ENCODE measurements around the gene AGAP3. TPM values are rescaled to one million over a fixed set of nuclear protein-coding genes. Genes with fewer than 3 reads are reported as not detected.

The AGAP3 gene
- total RNA-seq, 2 donors from 2014 or later: 29.8 to 42.1 TPM

DNA sequence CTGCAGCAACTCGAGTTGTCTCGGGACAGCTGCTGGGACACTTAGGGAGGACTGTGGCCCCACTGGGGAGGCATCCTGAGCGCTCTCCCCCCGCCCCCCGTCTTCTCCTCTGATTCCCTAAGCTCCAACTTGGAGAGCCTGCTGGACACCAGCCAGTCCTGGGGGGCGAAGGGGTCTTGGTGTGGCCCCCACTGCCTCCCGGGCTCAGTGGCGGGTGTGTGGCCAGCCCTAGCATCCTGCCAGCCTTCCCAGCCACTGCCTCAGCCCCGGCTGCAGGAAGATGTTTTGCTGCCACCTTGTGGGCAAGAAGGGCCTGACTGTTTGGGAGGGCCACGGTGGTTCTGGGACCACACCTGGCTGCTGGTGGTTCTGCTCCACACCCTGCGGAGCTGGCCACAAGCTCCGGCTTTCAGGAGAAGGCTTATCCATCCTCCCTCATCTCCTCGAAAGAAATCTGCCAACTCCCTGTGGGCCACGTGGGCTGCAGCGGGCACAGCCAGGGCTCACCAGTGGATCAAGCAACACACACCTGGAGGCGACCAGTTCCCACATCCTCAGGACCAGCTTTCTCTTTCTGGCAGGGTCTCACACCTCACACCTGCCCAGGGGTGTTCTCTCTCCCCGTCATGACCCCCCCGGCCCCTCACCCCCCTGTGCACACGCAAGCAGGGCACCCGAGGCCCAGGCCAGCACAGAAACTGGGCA is 24.8 kb downstream of the AGAP3 start:
- no peaks in the 10 kb centered on the region for H3K9me3 ChIP-seq
- no peaks in the 10 kb centered on the region for H3K36me3 ChIP-seq
- H3K27ac ChIP-seq: no peak overlapping the region
- TF ChIP-seq, protein P1, sequence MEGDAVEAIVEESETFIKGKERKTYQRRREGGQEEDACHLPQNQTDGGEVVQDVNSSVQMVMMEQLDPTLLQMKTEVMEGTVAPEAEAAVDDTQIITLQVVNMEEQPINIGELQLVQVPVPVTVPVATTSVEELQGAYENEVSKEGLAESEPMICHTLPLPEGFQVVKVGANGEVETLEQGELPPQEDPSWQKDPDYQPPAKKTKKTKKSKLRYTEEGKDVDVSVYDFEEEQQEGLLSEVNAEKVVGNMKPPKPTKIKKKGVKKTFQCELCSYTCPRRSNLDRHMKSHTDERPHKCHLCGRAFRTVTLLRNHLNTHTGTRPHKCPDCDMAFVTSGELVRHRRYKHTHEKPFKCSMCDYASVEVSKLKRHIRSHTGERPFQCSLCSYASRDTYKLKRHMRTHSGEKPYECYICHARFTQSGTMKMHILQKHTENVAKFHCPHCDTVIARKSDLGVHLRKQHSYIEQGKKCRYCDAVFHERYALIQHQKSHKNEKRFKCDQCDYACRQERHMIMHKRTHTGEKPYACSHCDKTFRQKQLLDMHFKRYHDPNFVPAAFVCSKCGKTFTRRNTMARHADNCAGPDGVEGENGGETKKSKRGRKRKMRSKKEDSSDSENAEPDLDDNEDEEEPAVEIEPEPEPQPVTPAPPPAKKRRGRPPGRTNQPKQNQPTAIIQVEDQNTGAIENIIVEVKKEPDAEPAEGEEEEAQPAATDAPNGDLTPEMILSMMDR (IDR thresholded peaks at IDR 0.05): peak; percentile 87 to 96
- H3K4me3 ChIP-seq: no peak overlapping the region
- H3K4me1 ChIP-seq: peaks cover 0 to 33% of the 10 kb centered on the region in 2 donors
- H3K27me3 ChIP-seq: no peaks in the 10 kb centered on the region
- DNase-seq (ENCODE audit: low spot score): peak; percentile 85

DNA sequence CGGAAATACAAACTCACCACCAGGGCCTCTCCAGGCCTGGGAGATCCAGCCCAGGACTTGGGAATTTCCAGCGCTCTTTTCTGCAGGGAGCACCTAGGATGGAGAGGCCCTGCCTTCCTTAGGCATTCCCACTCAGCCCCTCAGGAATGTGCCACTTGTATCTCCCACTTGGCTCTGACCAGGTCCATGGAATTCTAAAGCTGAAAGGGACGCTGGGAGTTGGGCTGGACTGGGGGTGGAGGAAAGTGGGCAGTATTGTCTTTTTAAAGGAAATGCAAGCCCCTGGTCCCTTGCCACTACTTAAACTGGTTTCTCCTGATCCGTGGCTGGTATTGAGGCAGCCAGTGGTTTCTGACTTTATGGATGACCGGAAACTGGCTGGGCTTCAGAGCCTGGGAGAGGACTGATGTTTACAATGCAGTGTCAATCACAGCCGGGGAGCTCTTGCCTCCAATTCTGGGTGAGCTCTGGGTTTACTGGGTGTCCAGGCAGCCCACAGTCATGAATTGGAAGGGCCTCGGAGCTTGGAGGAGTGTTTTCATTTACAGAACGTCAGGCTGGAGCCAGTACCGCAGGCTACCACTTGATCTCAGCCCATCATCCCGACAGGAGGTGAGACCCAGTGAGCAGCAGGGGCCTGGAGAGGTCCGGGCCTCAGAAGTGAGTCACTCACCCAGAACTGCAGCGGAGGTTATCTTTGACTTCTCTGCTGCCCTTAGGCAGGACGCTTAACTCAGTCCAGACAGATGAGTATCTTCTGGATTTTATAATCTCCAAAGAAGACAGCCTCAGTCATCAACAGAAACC is 27.3 kb downstream of the AGAP3 start:
- DNase-seq (ENCODE audit: low spot score): no peak
- Histone ChIP-seq H3K36me3 (peaks cover 8% of the 10 kb centered on the region), H3K9me3 (no peaks in the 10 kb centered on the region), H3K27ac (no peak overlapping the region), H3K27me3 (no peaks in the 10 kb centered on the region), H3K4me1 (peaks cover 0 to 34% of the 10 kb centered on the region in 2 donors), H3K4me3 (no peak overlapping the region)
- TF ChIP-seq, protein P1 (IDR thresholded peaks at IDR 0.05): no peak

DNA sequence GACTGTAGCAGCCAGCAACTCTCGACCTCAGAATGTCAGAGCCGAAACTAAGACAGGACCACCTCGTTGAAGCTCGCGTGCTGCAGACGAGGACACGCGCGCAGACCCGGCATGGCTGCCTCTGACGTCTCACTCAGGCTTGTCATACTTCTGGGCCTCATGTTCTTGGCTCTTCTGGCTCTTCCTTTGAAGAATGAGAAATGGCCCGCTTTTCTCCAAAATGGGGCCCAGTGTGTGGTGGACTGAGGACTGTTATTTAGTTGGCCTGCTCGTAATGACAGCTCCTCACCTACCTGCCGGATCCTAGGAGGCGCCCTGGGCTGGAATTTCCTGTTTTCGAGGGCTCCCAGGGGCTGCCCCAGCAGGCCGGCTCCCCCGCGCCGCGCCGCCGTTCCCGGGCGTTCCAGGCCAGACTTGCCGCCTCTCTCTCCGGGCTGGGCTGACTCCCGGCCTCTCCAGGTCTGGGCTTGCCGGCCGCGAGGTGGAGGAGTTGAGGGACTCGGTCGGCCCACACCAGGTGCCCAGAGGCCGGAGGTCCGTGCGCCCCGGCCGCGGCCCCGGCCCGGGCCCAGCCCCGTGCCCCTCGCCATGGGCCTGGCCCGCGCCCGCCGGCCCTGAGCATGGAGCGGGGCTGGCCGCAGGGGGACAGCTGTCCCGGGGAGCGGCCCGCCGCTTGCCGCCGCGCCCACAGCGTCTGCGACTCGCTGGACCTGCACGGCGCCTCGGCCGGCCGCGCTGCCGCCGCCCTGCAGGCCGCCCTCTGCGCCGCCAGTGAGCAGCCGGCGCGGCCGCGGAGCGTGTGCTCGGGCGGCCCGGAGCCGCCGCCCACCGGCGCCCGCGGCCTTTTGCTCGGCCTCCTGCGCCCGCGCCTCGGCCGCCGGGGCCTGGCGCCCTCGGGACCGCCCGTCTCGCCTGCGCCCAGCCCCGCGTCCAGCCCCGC is 28.1 kb downstream of the AGAP3 start:
- TF ChIP-seq, protein P1 (IDR thresholded peaks at IDR 0.05): no peak
- no peaks in the 10 kb centered on the region for H3K9me3 ChIP-seq
- H3K27me3 ChIP-seq: no peaks in the 10 kb centered on the region
- peaks cover 0 to 34% of the 10 kb centered on the region in 2 donors for H3K4me1 ChIP-seq
- no peak for DNase-seq (ENCODE audit: low spot score)
- H3K36me3 ChIP-seq: peaks cover 17% of the 10 kb centered on the region
- H3K4me3 ChIP-seq: peak overlapping the region in 1 of 2 donors; percentile 27
- H3K27ac ChIP-seq: no peak overlapping the region

DNA sequence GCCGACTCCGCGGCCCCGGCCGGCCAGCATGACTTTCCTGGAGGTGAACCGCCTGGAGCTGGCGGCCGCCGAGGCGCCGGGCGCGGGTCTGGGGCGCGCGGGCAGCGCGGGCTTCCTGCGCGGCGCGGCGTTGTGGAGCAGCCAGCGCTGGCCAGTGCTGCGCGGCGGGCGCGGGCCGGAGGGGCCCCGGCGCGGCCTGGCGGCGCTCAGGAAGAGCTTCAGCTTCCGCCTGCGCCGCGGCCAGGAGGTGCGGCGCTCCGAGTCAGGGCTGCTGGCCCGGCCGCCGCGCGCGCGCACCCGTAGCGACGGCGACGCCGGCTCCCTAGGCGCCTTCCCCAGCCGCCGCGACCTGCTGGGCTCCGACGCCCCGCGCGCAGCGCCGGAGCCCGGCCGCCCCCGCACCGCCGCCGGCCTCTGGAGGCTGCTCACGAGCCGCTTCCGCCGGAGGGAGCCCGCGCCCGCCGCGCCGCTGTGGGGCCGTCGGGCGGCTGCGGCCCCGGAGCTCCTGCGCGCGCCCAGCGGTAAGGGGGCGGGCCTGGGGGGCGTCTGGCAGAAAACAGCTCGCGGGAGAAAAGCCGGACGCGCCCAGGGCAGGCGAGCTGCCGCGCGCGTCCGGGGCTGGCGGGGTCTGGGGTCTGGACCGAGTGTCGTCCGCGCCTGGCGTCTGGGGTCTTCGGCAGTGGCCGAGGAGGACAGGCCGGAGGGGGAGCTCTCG is 29.0 kb downstream of the AGAP3 start:
- Histone ChIP-seq H3K36me3 (peaks cover 26% of the 10 kb centered on the region), H3K27ac (no peak overlapping the region), H3K4me1 (peaks cover 0 to 30% of the 10 kb centered on the region in 2 donors), H3K27me3 (no peaks in the 10 kb centered on the region), H3K9me3 (no peaks in the 10 kb centered on the region), H3K4me3 (peak overlapping the region in 1 of 2 donors; percentile 27)
- no peak for DNase-seq (ENCODE audit: low spot score)
- TF ChIP-seq, protein P1 (IDR thresholded peaks at IDR 0.05): no peak

DNA sequence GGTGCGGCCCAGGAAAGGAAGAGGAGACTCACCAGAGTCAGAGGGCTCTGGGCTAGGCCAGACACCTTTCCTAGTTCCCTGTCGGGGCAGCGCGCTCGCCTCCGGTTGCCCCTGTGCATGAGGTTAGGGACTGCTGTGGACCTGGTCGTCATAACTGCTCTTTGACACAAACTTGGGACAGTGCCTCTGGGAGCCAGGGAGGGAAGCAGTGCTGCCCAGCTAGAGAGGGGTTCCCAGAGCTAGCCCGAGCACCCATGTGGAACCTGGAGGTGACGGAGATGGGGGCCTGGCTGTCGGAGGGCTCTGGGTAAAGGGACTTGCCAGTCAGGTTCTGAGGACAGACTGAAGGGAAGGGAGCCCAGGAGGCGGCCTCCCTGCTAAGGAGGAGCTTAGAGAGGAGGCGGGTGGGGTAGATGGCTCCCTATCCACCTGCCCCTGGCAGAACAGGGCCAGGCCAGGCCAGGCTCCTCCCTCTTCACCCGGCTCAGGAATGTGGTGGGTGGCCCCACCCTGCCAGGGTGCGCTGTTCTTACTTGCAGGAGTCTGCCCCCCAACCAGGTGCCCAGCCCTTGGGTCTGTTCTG is 29.7 kb downstream of the AGAP3 start:
- Histone ChIP-seq H3K27me3 (no peaks in the 10 kb centered on the region), H3K27ac (no peak overlapping the region), H3K4me1 (peaks cover 0 to 24% of the 10 kb centered on the region in 2 donors), H3K4me3 (peak overlapping the region in 1 of 2 donors; percentile 27), H3K36me3 (peaks cover 32% of the 10 kb centered on the region), H3K9me3 (no peaks in the 10 kb centered on the region)
- TF ChIP-seq, protein P1 (IDR thresholded peaks at IDR 0.05): no peak
- DNase-seq (ENCODE audit: low spot score): no peak

Measured in right atrium auricular region (tissue), 2 donors.